HepG2 (cell line): ENCODE data around the gene RPS27A. TPM values are rescaled to one million over a fixed set of nuclear protein-coding genes. Genes with fewer than 3 reads are reported as not detected.

Experiments
- ATF5 ChIP-seq: sonication (generic); formaldehyde crosslinking; IDR thresholded peaks from 2 replicates; pipeline ENCODE4 v1.4.0; 2020; ENCODE audit warnings: mild to moderate bottlenecking, low read depth, missing genetic modification reagents
- CENPT ChIP-seq: sonication (generic); formaldehyde crosslinking; IDR thresholded peaks from 2 replicates; pipeline ENCODE4 v1.8.0; 2022; ENCODE audit warnings: low read depth, mild to moderate bottlenecking, moderate library complexity, missing genetic modification reagents
- ISL2 ChIP-seq: sonication (generic); formaldehyde crosslinking; IDR thresholded peaks from 2 replicates; pipeline ENCODE4 v1.5.0; 2020; ENCODE audit warnings: missing genetic modification reagents
- MAFG ChIP-seq: sonication (generic); formaldehyde crosslinking; IDR thresholded peaks from 2 replicates; pipeline ENCODE4 v1.5.1; 2020; ENCODE audit warnings: mild to moderate bottlenecking, missing genetic modification reagents
- MATR3 ChIP-seq: sonication (generic); formaldehyde crosslinking; IDR thresholded peaks from 2 replicates; pipeline ENCODE4 v1.4.0; 2020; ENCODE audit warnings: missing genetic modification reagents
- PRDM15 ChIP-seq: sonication (generic); formaldehyde crosslinking; IDR thresholded peaks from 2 replicates; pipeline ENCODE4 v1.4.0; 2020; ENCODE audit warnings: missing genetic modification reagents
- RAD51 ChIP-seq: fragments of 450-650 bp; IDR thresholded peaks from 2 replicates; pipeline ENCODE4 v1.6.1; 2016; ENCODE audit warnings: borderline replicate concordance
- REPIN1 ChIP-seq: sonication (generic); formaldehyde crosslinking; IDR thresholded peaks from 2 replicates; pipeline ENCODE4 v1.8.0; 2022; ENCODE audit warnings: missing genetic modification reagents, low read depth, mild to moderate bottlenecking, borderline replicate concordance
- SALL1 ChIP-seq: sonication (generic); formaldehyde crosslinking; IDR thresholded peaks from 2 replicates; pipeline ENCODE4 v1.8.0; 2022; ENCODE audit warnings: mild to moderate bottlenecking, missing genetic modification reagents
- SALL2 ChIP-seq: sonication (generic); formaldehyde crosslinking; IDR thresholded peaks from 2 replicates; pipeline ENCODE4 v1.8.1; 2023; ENCODE audit warnings: mild to moderate bottlenecking, missing genetic modification reagents, inconsistent platforms
- TBP ChIP-seq: sonication (generic); formaldehyde crosslinking; IDR thresholded peaks from 2 replicates; pipeline ENCODE4 v1.5.0; 2020; ENCODE audit warnings: missing genetic modification reagents
- TCF7L2 ChIP-seq: IDR thresholded peaks from 2 replicates; pipeline ENCODE4 v1.6.1; 2011; ENCODE audit warnings: mild to moderate bottlenecking, low read depth, low read length, moderate library complexity
- TEF ChIP-seq: sonication (generic); formaldehyde crosslinking; IDR thresholded peaks from 2 replicates; pipeline ENCODE4 v1.5.0; 2020; ENCODE audit warnings: missing genetic modification reagents
- ZBTB21 ChIP-seq: sonication (generic); formaldehyde crosslinking; IDR thresholded peaks from 2 replicates; pipeline ENCODE4 v1.4.0; 2020; ENCODE audit warnings: missing genetic modification reagents
- ZBTB33 ChIP-seq: sonication (generic); formaldehyde crosslinking; IDR thresholded peaks from 2 replicates; pipeline ENCODE4 v1.4.0; 2020; ENCODE audit warnings: missing genetic modification reagents
- ZFP82 ChIP-seq: sonication (generic); formaldehyde crosslinking; IDR thresholded peaks from 2 replicates; pipeline ENCODE4 v1.5.1; 2020; ENCODE audit warnings: mild to moderate bottlenecking, missing genetic modification reagents, borderline replicate concordance
- ZFYVE20 ChIP-seq: sonication (generic); formaldehyde crosslinking; IDR thresholded peaks from 2 replicates; pipeline ENCODE4 v1.8.0; 2023; ENCODE audit warnings: low read depth, mild to moderate bottlenecking, moderate library complexity, missing genetic modification reagents, borderline replicate concordance
- ZNF121 ChIP-seq: sonication (generic); formaldehyde crosslinking; IDR thresholded peaks from 2 replicates; pipeline ENCODE4 v1.5.0; 2020; ENCODE audit warnings: mild to moderate bottlenecking, missing genetic modification reagents
- ZNF160 ChIP-seq: sonication (generic); formaldehyde crosslinking; IDR thresholded peaks from 2 replicates; pipeline ENCODE4 v1.8.0; 2022; ENCODE audit warnings: mild to moderate bottlenecking, inconsistent platforms, missing genetic modification reagents
- ZNF607 ChIP-seq: sonication (generic); formaldehyde crosslinking; IDR thresholded peaks from 2 replicates; pipeline ENCODE4 v1.5.1; 2020; ENCODE audit warnings: missing genetic modification reagents, mild to moderate bottlenecking, borderline replicate concordance
- ZNF652 ChIP-seq: IDR thresholded peaks from 2 replicates; pipeline ENCODE4 v1.6.1; 2016; ENCODE audit warnings: low read depth, borderline replicate concordance
- ZNF878 ChIP-seq: sonication (generic); formaldehyde crosslinking; IDR thresholded peaks from 2 replicates; pipeline ENCODE4 v1.8.1; 2023; ENCODE audit warnings: mild to moderate bottlenecking, missing genetic modification reagents, moderate library complexity
- ZSCAN12 ChIP-seq: sonication (generic); formaldehyde crosslinking; IDR thresholded peaks from 2 replicates; pipeline ENCODE4 v1.9.0; 2021; ENCODE audit warnings: mild to moderate bottlenecking, missing genetic modification reagents
- polyA plus RNA-seq, 8 experiments: library from polyadenylated mRNA; depleted of rRNA in 3 of 8; stranded (reverse) in 7 of 8; unstranded in 1 of 8; fragments of >200 nt; fragmentation: Illumina TruSeq in 4 of 8; extraction: Trizol in 4 of 8; gene quantifications; 2 replicates each; pipeline versions ENCODE4 v1.2.1 to v1.2.3, GENCODE V29; 2011 to 2016; ENCODE audit warnings: low read depth in 4 of 8, missing spikeins in 1 of 8, mixed read lengths in 1 of 8; ENCODE audit not compliant: insufficient read depth in 1 of 8
- total RNA-seq, 5 experiments: library from RNA; depleted of rRNA; stranded (reverse); fragments of >200 nt; fragmentation: Illumina TruSeq; extraction: Trizol; gene quantifications; 2 replicates each; pipeline ENCODE4 v1.2.3, GENCODE V29; 2016; ENCODE audit warnings: low read depth in 1 of 5

The RPS27A gene
- total and polyA plus RNA-seq, 2 of the 13 experiments (the other 11 are each of a cell fraction or from before 2014, with no cell fraction given), result 2,779 to 3,269 TPM

- no peak for TF ChIP-seq ATF5 (CRISPR knock-in tag)
- peak; percentile 43; the same call in 1 of the 2 replicates for TF ChIP-seq ZSCAN12
- TF ChIP-seq SALL2 (CRISPR knock-in tag), result 0 out of 2 replicates have a peak, but pooled peaks have one; percentile 32
- no peak for TF ChIP-seq RAD51
- TF ChIP-seq CENPT (CRISPR knock-in tag), result no peak
- TF ChIP-seq REPIN1 (CRISPR knock-in tag), result peak; percentile 71
- TF ChIP-seq ZFYVE20, result no peak
- no peak for TF ChIP-seq MATR3 (CRISPR knock-in tag)
- TF ChIP-seq TEF (CRISPR knock-in tag), result no peak
- peak; percentile 93 for TF ChIP-seq SALL1
- TF ChIP-seq TCF7L2, result no peak
- TF ChIP-seq MAFG (CRISPR knock-in tag), result no peak
- no peak; the same call in 1 of the 2 replicates for TF ChIP-seq ZBTB33 (CRISPR knock-in tag)
- TF ChIP-seq ZNF652 (CRISPR knock-in tag), result 0 out of 2 replicates have a peak, but pooled peaks have one; percentile 16
- peak; percentile 64 for TF ChIP-seq ISL2
- no peak for TF ChIP-seq ZBTB21
- peak; percentile 59; the same call in 1 of the 2 replicates for TF ChIP-seq ZNF607 (CRISPR knock-in tag)
- peak; percentile 9; the same call in 1 of the 2 replicates for TF ChIP-seq ZFP82 (CRISPR knock-in tag)
- no peak for TF ChIP-seq ZNF121 (CRISPR knock-in tag)
- TF ChIP-seq PRDM15 (CRISPR knock-in tag), result peak; percentile 62
- no peak; the same call in 1 of the 2 replicates for TF ChIP-seq ZNF878 (CRISPR knock-in tag)
- no peak for TF ChIP-seq ZNF160 (CRISPR knock-in tag)
- TF ChIP-seq TBP (CRISPR knock-in tag), result no peak
Measured at GRCh38 chr2:55232084-55232862, at the start of gene RPS27A, which contains the start of gene CLHC1 (continued).
